CD4-positive, alpha-beta T cell (primary cell): ENCODE measurements around the gene ANXA9. TPM values are rescaled to one million over a fixed set of nuclear protein-coding genes. Genes with fewer than 3 reads are reported as not detected.

Source experiments
- ATAC-seq: fragments of 200-7000 bp; cut with Tn5 transposase; one replicate; pipeline ENCODE4 v1.10.0; 2022; ENCODE audit warnings: mild to moderate bottlenecking; ENCODE audit not compliant: poor library complexity
- CTCF ChIA-PET: fragments of 350-600 bp; sonication (Branson Sonifier 250); formaldehyde crosslinking; loops from one replicate; lab custom pipeline; 2021; ENCODE audit warnings: antibody characterized with exemption, inconsistent platforms; lab: Charles Lee
- POLR2A ChIA-PET: fragments of 350-600 bp; sonication (Branson Sonifier 250); formaldehyde crosslinking; loops from one replicate; lab custom pipeline; 2021; ENCODE audit warnings: antibody characterized with exemption, inconsistent platforms; lab: Charles Lee
- DNase-seq, 14 experiments: peaks; one replicate each; pipeline ENCODE4 v3.0.0-alpha.2; 2013 to 2020; ENCODE audit warnings: mixed read lengths in 2 of 14
- H3K27ac ChIP-seq, 2 donors: one replicate each; pipeline versions ENCODE4 v1.5.1 to v1.7.0; 2013; ENCODE audit warnings: low read length in 2 of 2, low read depth in 1 of 2, mild to moderate bottlenecking in 1 of 2
- H3K27me3 ChIP-seq, 2 experiments: 1 replicate in 1 of 2; 2 replicates in 1 of 2; pipeline versions ENCODE4 v1.6.1 to v1.7.0; 2013; ENCODE audit warnings: low read length in 2 of 2, control low read depth in 1 of 2, mild to moderate bottlenecking in 1 of 2, moderate library complexity in 1 of 2; ENCODE audit not compliant: insufficient read depth in 2 of 2, control insufficient read depth in 1 of 2
- H3K36me3 ChIP-seq: one replicate; pipeline ENCODE4 v1.6.1; 2013; ENCODE audit warnings: low read length, control low read depth; ENCODE audit not compliant: insufficient read depth
- H3K4me1 ChIP-seq: one replicate; pipeline ENCODE4 v1.6.1; 2013; ENCODE audit warnings: low read length, control low read depth; ENCODE audit not compliant: insufficient read depth
- H3K4me3 ChIP-seq: one replicate; pipeline ENCODE4 v1.5.1; 2013; ENCODE audit warnings: mild to moderate bottlenecking, low read length, moderate library complexity
- H3K9me3 ChIP-seq, 2 experiments: 1 replicate in 1 of 2; 2 replicates in 1 of 2; pipeline versions ENCODE4 v1.6.1 to v1.7.0; 2013; ENCODE audit warnings: low read length in 2 of 2, mild to moderate bottlenecking in 2 of 2, control low read depth in 1 of 2, moderate library complexity in 1 of 2; ENCODE audit not compliant: control insufficient read depth in 1 of 2, insufficient read depth in 1 of 2
- H3K27ac Mint-ChIP-seq: one replicate; pipeline ENCODE4 v1.8.0; 2020; ENCODE audit warnings: mixed read lengths
- H3K27me3 Mint-ChIP-seq: one replicate; pipeline ENCODE4 v1.8.0; 2021; ENCODE audit warnings: mixed read lengths
- H3K36me3 Mint-ChIP-seq: one replicate; pipeline ENCODE4 v1.8.0; 2021; ENCODE audit warnings: low read depth, mixed read lengths
- H3K4me1 Mint-ChIP-seq: one replicate; pipeline ENCODE4 v1.8.0; 2021; ENCODE audit warnings: low read depth, mixed read lengths
- H3K4me3 Mint-ChIP-seq: one replicate; pipeline ENCODE4 v1.8.0; 2020; ENCODE audit warnings: mild to moderate bottlenecking, mixed read lengths
- H3K9me3 Mint-ChIP-seq: one replicate; pipeline ENCODE4 v1.8.0; 2020; ENCODE audit warnings: mixed read lengths
- CTCF ChIP-seq: fragments of 200-600 bp; IDR thresholded peaks from one replicate; pipeline ENCODE4 v1.8.0; 2022; ENCODE audit warnings: antibody characterized with exemption, mild to moderate bottlenecking
- intact Hi-C, 2 experiments: fragments of 100-400 bp; cut with DNase I in 1 of 2; cut with micrococcal nuclease in 1 of 2; formaldehyde crosslinking; loops; one replicate each; pipeline versions ENCODE4 v1.15.1 to v1.9.0; 2023 to 2025; cut with DNase I, micrococcal nuclease
- total RNA-seq, 174 experiments: library from RNA in 2 of 174; stranded (reverse) in 2 of 174; gene quantifications; one replicate each; pipeline ENCODE4 v1.2.3 and lab custom pipeline; 2021 to 2026

ANXA9 gene
- total RNA-seq, 2 experiments from 2014 or later, result not detected

GRCh38 chr1:151012684-151013471 lies 30.8 kb downstream of the ANXA9 start:
- H3K4me1 ChIP-seq, result peaks cover 43% of the 10 kb centered on the region
- H3K27me3 ChIP-seq, result no peaks in the 10 kb centered on the region
- no peaks in the 10 kb centered on the region for H3K9me3 ChIP-seq
- ChIA-PET CTCF (interaction anchor here (1.1 to 1.5 kb wide), 3 partner anchors 12 to 58 kb away, joined by 3 to 4 read pairs (median 3); partner anchors contain the start of genes CDC42SE1 and GABPB2), POLR2A (interaction anchor here (1.2 to 1.3 kb wide), 2 partner anchors 11 to 177 kb away, joined by 3 to 5 read pairs; partner anchors contain the start of gene VPS72)
- H3K27ac ChIP-seq, result no peak overlapping the region
- no peak overlapping the region for H3K4me3 ChIP-seq
- Mint-ChIP-seq H3K4me3 (peak overlapping the region; percentile 1), H3K27ac (no peak overlapping the region), H3K4me1 (peaks cover 58% of the 10 kb centered on the region), H3K27me3 (no peaks in the 10 kb centered on the region), H3K9me3 (no peaks in the 10 kb centered on the region), H3K36me3 (peaks cover 44% of the 10 kb centered on the region)
- ATAC-seq, result no peak
- DNase-seq, result no peak
- TF ChIP-seq CTCF, result no peak
- intact Hi-C loops, result loop anchor here in 1 of 2 experiments (10.0 kb wide), 1 partner anchor 242 kb away; the partner anchor contains the start of gene PSMD4
- peaks cover 30% of the 10 kb centered on the region for H3K36me3 ChIP-seq

GRCh38 chr1:151013518-151013917 lies 31.4 kb downstream of the ANXA9 start:
- intact Hi-C loops, result loop anchor here in 1 of 2 experiments (10.0 kb wide), 1 partner anchor 241 kb away; the partner anchor contains the start of gene PSMD4
- H3K27ac ChIP-seq, result no peak overlapping the region
- CTCF ChIA-PET, result interaction anchor here (1.2 kb wide), 1 partner anchor 11 kb away, joined by 3 read pairs; no protein-coding TSS in a partner anchor
- peaks cover 41% of the 10 kb centered on the region for H3K4me1 ChIP-seq
- peaks cover 44% of the 10 kb centered on the region for H3K36me3 Mint-ChIP-seq
- peaks cover 36% of the 10 kb centered on the region for H3K36me3 ChIP-seq
- no peak overlapping the region for H3K27ac Mint-ChIP-seq
- POLR2A ChIA-PET, result no interaction called here
- DNase-seq (no peak), ATAC-seq (no peak)
- no peaks in the 10 kb centered on the region for H3K27me3 Mint-ChIP-seq
- peaks cover 51% of the 10 kb centered on the region for H3K4me1 Mint-ChIP-seq
- TF ChIP-seq CTCF, result no peak
- no peaks in the 10 kb centered on the region for H3K9me3 ChIP-seq
- H3K4me3 Mint-ChIP-seq, result peak overlapping the region; percentile 1
- H3K4me3 ChIP-seq, result no peak overlapping the region
- no peaks in the 10 kb centered on the region for H3K27me3 ChIP-seq
- H3K9me3 Mint-ChIP-seq, result no peaks in the 10 kb centered on the region

- Histone ChIP-seq H3K36me3 (peaks cover 47% of the 10 kb centered on the region), H3K4me1 (peaks cover 7% of the 10 kb centered on the region), H3K4me3 (no peak overlapping the region), H3K27me3 (no peaks in the 10 kb centered on the region), H3K9me3 (no peaks in the 10 kb centered on the region), H3K27ac (no peak overlapping the region)
- ATAC-seq (peak; percentile 100), DNase-seq (peak; percentile 81 to 95 (median 88))
- Mint-ChIP-seq H3K4me3 (no peak overlapping the region), H3K4me1 (peaks cover 6% of the 10 kb centered on the region), H3K27me3 (no peaks in the 10 kb centered on the region), H3K27ac (peak overlapping the region; percentile 52), H3K36me3 (peaks cover 49% of the 10 kb centered on the region), H3K9me3 (no peaks in the 10 kb centered on the region)
- TF ChIP-seq CTCF, result peak; percentile 83
- CTCF ChIA-PET, result interaction anchor here (0.6 to 2.4 kb wide), 38 partner anchors 10 to 226 kb away, joined by 3 to 69 read pairs (median 6); partner anchors contain the start of genes BNIPL, C1orf56, CDC42SE1 and GABPB2
- POLR2A ChIA-PET, result interaction anchor here (0.6 to 2.3 kb wide), 14 partner anchors 13 to 484 kb away, joined by 3 to 31 read pairs (median 6); partner anchors contain the start of genes C1orf56, CDC42SE1, MINDY1 and MLLT11
- intact Hi-C loops, result loop anchor here (1.0 to 5.0 kb wide), 7 partner anchors 34 to 213 kb away; partner anchors contain the start of genes CDC42SE1 (in 2 of the 2), TNFAIP8L2 (in 2 of the 2) and GABPB2 (in 1 of the 2)
These were observed 42.6 kb downstream of the ANXA9 start for GRCh38 chr1:151024540-151025146.
